ENCODE measurements around the gene OBSCN. TPM values are rescaled to one million over a fixed set of nuclear protein-coding genes. Genes with fewer than 3 reads are reported as not detected.

The OBSCN gene
- total and polyA plus RNA-seq, 2 donors (not counting 3 experiments of a cell fraction or from before 2014, with no cell fraction given) = 1.5 to 2.9 TPM

DNA sequence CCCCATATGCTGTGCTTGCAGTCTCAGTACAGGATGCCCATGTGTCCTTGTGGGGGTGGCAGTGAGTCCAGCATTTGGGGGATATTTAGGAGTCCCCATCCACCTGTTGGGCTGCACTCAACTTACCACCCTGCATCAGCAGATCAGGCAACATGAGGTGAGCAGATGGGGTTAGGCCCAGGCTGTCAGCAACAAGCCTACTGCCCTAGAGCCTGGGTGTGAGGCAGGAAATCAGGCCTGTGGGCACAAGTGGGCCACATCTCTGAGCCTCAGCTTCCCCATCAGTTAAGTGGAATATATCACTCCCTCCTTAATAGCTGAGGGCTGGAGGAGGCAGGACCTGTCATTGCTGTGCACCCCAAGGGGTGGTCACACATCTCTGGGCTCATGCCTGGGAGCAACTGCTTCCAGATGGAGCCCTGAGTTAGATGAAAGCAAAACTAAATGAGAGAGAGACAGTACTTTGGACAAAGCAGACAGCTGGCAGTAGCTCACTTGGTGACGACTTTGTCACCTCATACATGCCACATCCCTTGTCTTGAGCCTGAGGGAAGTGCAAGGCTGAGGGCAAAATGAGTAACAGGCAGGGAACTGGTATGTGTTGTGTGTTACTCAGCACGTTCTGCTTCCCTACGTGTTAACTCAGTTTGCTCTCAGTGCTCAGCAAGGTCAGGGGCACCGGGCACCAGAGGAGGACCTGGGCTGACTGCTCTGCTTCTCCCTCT lies 150.4 kb downstream of the OBSCN start:
- intact Hi-C loops (cut with micrococcal nuclease) (no loop called here), dilution Hi-C loops (cut with MboI; ENCODE audit: extremely low pct_ligation_motif_present, low sequenced_read_pairs) (no loop called here)
- no peak overlapping the region for H3K27ac ChIP-seq (ENCODE audit: insufficient read depth, low read depth, low read length)
- no TSS peak for BruUV-seq (replicated peaks)
- H3K9ac ChIP-seq (replicated peaks; ENCODE audit: extremely low read depth, insufficient read depth, low read length) = no peak overlapping the region
- FAIRE-seq = no peak
- no peaks in the 10 kb centered on the region for H3K79me2 ChIP-seq (ENCODE audit: control insufficient read depth, insufficient read depth, low read length)
- no peaks in the 10 kb centered on the region for H4K20me1 ChIP-seq (replicated peaks; ENCODE audit: control insufficient read depth, extremely low read depth, insufficient read depth, low read length)
- no peaks in the 10 kb centered on the region for H3K9me1 ChIP-seq (replicated peaks; ENCODE audit: control insufficient read depth, extremely low read depth, insufficient read depth, low read length)
- H2AFZ ChIP-seq (ENCODE audit: low read depth, low read length) = no peak overlapping the region
- no peaks in the 10 kb centered on the region for H3K9me3 ChIP-seq (replicated peaks; ENCODE audit: control insufficient read depth, insufficient read depth, low read length)
- POLR2A ChIA-PET = no interaction called here
- no peak overlapping the region for H3K4me3 ChIP-seq (replicated peaks in 1 of 3; ENCODE audit: insufficient read depth in 1 of 3, low read depth in 1 of 3, low read length in 3 of 3)
- TF ChIP-seq CTCF (IDR thresholded peaks at IDR 0.05; ENCODE audit: extremely low read depth in 1 of 2, insufficient read depth in 1 of 2, low read depth in 1 of 2, low read length in 2 of 2) = no peak
- TF ChIP-seq POLR2A (IDR thresholded peaks at IDR 0.05; ENCODE audit: low read depth, low read length) = no peak
- no peak for TF ChIP-seq MYC (IDR thresholded peaks at IDR 0.05; ENCODE audit: low read depth, low read length)
- no peak for TF ChIP-seq POLR2AphosphoS5 (IDR thresholded peaks at IDR 0.05; ENCODE audit: insufficient read depth, low read depth, low read length)
- TF ChIP-seq FOS (IDR thresholded peaks at IDR 0.05; ENCODE audit: borderline replicate concordance, insufficient read depth, low read length) = no peak
- no peak for TF ChIP-seq GATA2 (IDR thresholded peaks at IDR 0.05; ENCODE audit: insufficient read depth, insufficient read length, low read depth, low read length)
- TF ChIP-seq, protein P1, sequence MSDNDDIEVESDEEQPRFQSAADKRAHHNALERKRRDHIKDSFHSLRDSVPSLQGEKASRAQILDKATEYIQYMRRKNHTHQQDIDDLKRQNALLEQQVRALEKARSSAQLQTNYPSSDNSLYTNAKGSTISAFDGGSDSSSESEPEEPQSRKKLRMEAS (IDR thresholded peaks at IDR 0.05; ENCODE audit: insufficient read depth, insufficient read length) = no peak
- no peak for TF ChIP-seq EZH2 (IDR thresholded peaks at IDR 0.05; ENCODE audit: borderline replicate concordance, low read depth, low read length, severe bottlenecking)
- TF ChIP-seq JUN (IDR thresholded peaks at IDR 0.05; ENCODE audit: borderline replicate concordance, insufficient read depth, insufficient read length, low read depth) = no peak
- no peaks in the 10 kb centered on the region for H3K27me3 ChIP-seq (ENCODE audit: control insufficient read depth in 2 of 2, insufficient read depth in 2 of 2, low read length in 2 of 2)
- no peaks in the 10 kb centered on the region for H3K4me1 ChIP-seq (ENCODE audit: control insufficient read depth, extremely low read depth, insufficient read depth, low read length)
- CTCF ChIA-PET = no interaction called here
- no peak for DNase-seq (ENCODE audit: low read depth, low spot score)
- H3K36me3 ChIP-seq (ENCODE audit: control insufficient read depth in 2 of 2, extremely low read depth in 1 of 2, insufficient read depth in 2 of 2, low read length in 2 of 2) = no peaks in the 10 kb centered on the region
- H3K4me2 ChIP-seq (ENCODE audit: insufficient read depth, low read length) = no peak overlapping the region
